GM21447 (cell line): Measurements from ENCODE around the gene EFTUD2.
"Not testable (repeated sequence)": the region's sequence is repeated elsewhere in the genome, so short reads cannot be mapped to it uniquely, and the experiment has no call there.

Experiments
- ATAC-seq: cut with Tn5 transposase; IDR thresholded peaks from one replicate; pipeline ENCODE4 v1.9.1; 2021; ENCODE audit not compliant: unreplicated experiment

EFTUD2 gene

GRCh38 chr17:44812263-44812662 lies 87.0 kb downstream of the EFTUD2 start:
- ATAC-seq = no peak

- ATAC-seq = not testable (repeated sequence)
Measured at GRCh38 chr17:44808656-44809388, 90.4 kb downstream of the EFTUD2 start.

DNA sequence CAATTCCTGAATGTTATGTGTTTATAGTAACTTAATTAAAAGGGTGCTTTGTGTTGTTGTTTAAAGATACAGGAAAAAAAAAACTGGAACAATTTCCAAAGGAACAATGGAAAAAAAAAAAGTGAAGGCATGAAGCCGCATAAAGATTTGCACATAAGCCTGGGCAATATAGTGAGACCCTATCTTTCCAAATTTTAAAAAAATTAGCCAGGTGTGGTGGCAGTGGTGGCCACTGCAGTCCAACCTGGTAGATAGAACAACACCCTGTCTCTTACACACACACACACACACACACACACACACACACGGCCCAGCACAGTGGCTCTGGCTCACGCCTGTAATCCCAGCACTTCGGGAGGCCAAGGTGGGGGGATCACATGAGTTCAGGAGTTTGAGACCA lies 91.1 kb downstream of the EFTUD2 start:
- ATAC-seq = no peak

- ATAC-seq = no peak
Measured at GRCh38 chr17:44807817-44808155, 91.5 kb downstream of the EFTUD2 start.

GRCh38 chr17:44807093-44807816 lies 92.0 kb downstream of the EFTUD2 start:
- no peak for ATAC-seq

GRCh38 chr17:44804302-44805089 lies 94.7 kb downstream of the EFTUD2 start:
- ATAC-seq = no peak

DNA sequence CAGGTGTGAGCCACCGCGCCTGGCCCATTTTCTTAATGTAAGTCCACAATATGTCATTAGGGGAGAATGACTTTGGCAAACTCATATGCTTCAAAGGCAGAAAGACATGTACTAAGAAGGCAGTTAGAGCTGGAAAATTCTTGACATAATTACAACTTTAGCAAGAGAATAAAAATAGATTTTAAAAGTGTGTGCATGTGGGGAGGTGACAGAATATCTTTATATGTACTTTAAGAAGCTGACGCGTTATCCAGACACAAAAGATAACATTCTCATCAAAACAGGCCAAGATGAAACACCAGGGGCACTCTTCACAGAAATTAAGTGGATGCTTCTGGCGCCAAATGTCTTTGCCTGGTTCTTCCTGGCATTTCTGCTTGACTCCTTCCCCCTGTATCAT lies 97.4 kb downstream of the EFTUD2 start:
- ATAC-seq = no peak
